ENCODE measurements around the gene TXLNB. TPM values are rescaled to one million over a fixed set of nuclear protein-coding genes. Genes with fewer than 3 reads are reported as not detected.
"Not testable (repeated sequence)": the region's sequence is repeated elsewhere in the genome, so short reads cannot be mapped to it uniquely, and the experiment has no call there.

The TXLNB gene
- polyA plus RNA-seq, 1 experiment = 0.44 TPM

- no peak for DNase-seq (ENCODE audit: low read depth)
- no peaks in the 10 kb centered on the region for H3K36me3 ChIP-seq (ENCODE audit: control insufficient read depth, insufficient read depth, low read length)
- no peaks in the 10 kb centered on the region for H3K27me3 ChIP-seq (ENCODE audit: control insufficient read depth, insufficient read depth, low read length)
- ChIA-PET CTCF (interaction anchor here (0.5 to 0.6 kb wide), 2 partner anchors 11 to 475 kb away, joined by 3 read pairs; no protein-coding TSS in a partner anchor), POLR2A (no interaction called here)
- no peak overlapping the region for H3K4me3 ChIP-seq (ENCODE audit: low read depth, low read length)
- TF ChIP-seq CTCF (IDR thresholded peaks at IDR 0.05; ENCODE audit: insufficient read depth, low read depth, low read length) = no peak
Measured at GRCh38 chr6:139290787-139291311, 949 bp downstream of the TXLNB start.

GRCh38 chr6:139289233-139289632 is 2.6 kb downstream of the TXLNB start:
- no peak for DNase-seq (ENCODE audit: low read depth)
- no peak for TF ChIP-seq CTCF (IDR thresholded peaks at IDR 0.05; ENCODE audit: insufficient read depth, low read depth, low read length)
- Histone ChIP-seq H3K36me3 (ENCODE audit: control insufficient read depth, insufficient read depth, low read length) (no peaks in the 10 kb centered on the region), H3K27me3 (ENCODE audit: control insufficient read depth, insufficient read depth, low read length) (no peaks in the 10 kb centered on the region), H3K4me3 (ENCODE audit: low read depth, low read length) (no peak overlapping the region)
- ChIA-PET CTCF (no interaction called here), POLR2A (no interaction called here)

GRCh38 chr6:139288496-139289040 is 3.2 kb downstream of the TXLNB start:
- POLR2A ChIA-PET = no interaction called here
- no peak for TF ChIP-seq CTCF (IDR thresholded peaks at IDR 0.05; ENCODE audit: insufficient read depth, low read depth, low read length)
- H3K27me3 ChIP-seq (ENCODE audit: control insufficient read depth, insufficient read depth, low read length) = no peaks in the 10 kb centered on the region
- CTCF ChIA-PET = no interaction called here
- DNase-seq (ENCODE audit: low read depth) = no peak
- H3K4me3 ChIP-seq (ENCODE audit: low read depth, low read length) = no peak overlapping the region
- H3K36me3 ChIP-seq (ENCODE audit: control insufficient read depth, insufficient read depth, low read length) = no peaks in the 10 kb centered on the region

GRCh38 chr6:139287868-139288267 is 3.9 kb downstream of the TXLNB start:
- Histone ChIP-seq H3K27me3 (ENCODE audit: control insufficient read depth, insufficient read depth, low read length) (no peaks in the 10 kb centered on the region), H3K4me3 (ENCODE audit: low read depth, low read length) (no peak overlapping the region), H3K36me3 (ENCODE audit: control insufficient read depth, insufficient read depth, low read length) (no peaks in the 10 kb centered on the region)
- ChIA-PET POLR2A (no interaction called here), CTCF (no interaction called here)
- DNase-seq (ENCODE audit: low read depth) = no peak
- no peak for TF ChIP-seq CTCF (IDR thresholded peaks at IDR 0.05; ENCODE audit: insufficient read depth, low read depth, low read length)

GRCh38 chr6:139286438-139286837 is 5.4 kb downstream of the TXLNB start:
- H3K27me3 ChIP-seq (ENCODE audit: control insufficient read depth, insufficient read depth, low read length); H3K36me3 ChIP-seq (ENCODE audit: control insufficient read depth, insufficient read depth, low read length); POLR2A ChIA-PET: not testable (repeated sequence)

GRCh38 chr6:139285590-139285989 is 6.2 kb downstream of the TXLNB start:
- ChIA-PET CTCF (no interaction called here), POLR2A (no interaction called here)
- no peak for DNase-seq (ENCODE audit: low read depth)
- Histone ChIP-seq H3K36me3 (ENCODE audit: control insufficient read depth, insufficient read depth, low read length) (no peaks in the 10 kb centered on the region), H3K4me3 (ENCODE audit: low read depth, low read length) (no peak overlapping the region), H3K27me3 (ENCODE audit: control insufficient read depth, insufficient read depth, low read length) (no peaks in the 10 kb centered on the region)
- no peak for TF ChIP-seq CTCF (IDR thresholded peaks at IDR 0.05; ENCODE audit: insufficient read depth, low read depth, low read length)

More at GRCh38 chr6:139286438-139286837, 5.4 kb downstream of the TXLNB start:
- CTCF ChIA-PET = interaction anchor here (1.1 kb wide), 1 partner anchor 19 kb away, joined by 5 read pairs; no protein-coding TSS in a partner anchor
- not testable (repeated sequence) for DNase-seq (ENCODE audit: low read depth); H3K4me3 ChIP-seq (ENCODE audit: low read depth, low read length)

All from BJ (cell line).